HL-60 (cell line): ENCODE results near the gene POLR3E.

Experiments
- DNase-seq, 2 experiments: peaks; one replicate each; pipeline ENCODE4 v3.0.0-alpha.2; 2010 to 2020; ENCODE audit warnings: low read depth in 1 of 2, low spot score in 1 of 2
- H3K27ac ChIP-seq: fragments of 250-450 bp; sonication (Bioruptor Pico); replicated peaks from 2 replicates; pipeline ENCODE4 v1.5.1; 2020; ENCODE audit warnings: mild to moderate bottlenecking, moderate library complexity
- H3K27me3 ChIP-seq: fragments of 250-450 bp; sonication (Bioruptor Pico); 2 replicates; pipeline ENCODE4 v1.5.1; 2021; ENCODE audit warnings: mild to moderate bottlenecking, moderate library complexity; ENCODE audit not compliant: insufficient read depth, poor library complexity, severe bottlenecking
- H3K4me3 ChIP-seq: replicated peaks from 2 replicates; pipeline ENCODE4 v1.5.1; 2011; ENCODE audit warnings: mild to moderate bottlenecking, control low read depth, low read length; ENCODE audit not compliant: insufficient read depth
- CTCF ChIP-seq: IDR thresholded peaks from one replicate; pipeline ENCODE4 v1.5.1; 2011; ENCODE audit warnings: low read length, control low read depth, inconsistent platforms; ENCODE audit not compliant: insufficient read depth
- GABPA ChIP-seq: IDR thresholded peaks from 2 replicates; pipeline ENCODE4 v1.6.1; 2012; ENCODE audit warnings: low read depth
- POLR2AphosphoS5 ChIP-seq: IDR thresholded peaks from 2 replicates; pipeline ENCODE4 v1.6.1; 2012; ENCODE audit warnings: low read depth
- REST ChIP-seq: IDR thresholded peaks from 2 replicates; pipeline ENCODE4 v1.6.1; 2012; ENCODE audit warnings: low read depth; ENCODE audit not compliant: insufficient replicate concordance
- SPI1 ChIP-seq: IDR thresholded peaks from 2 replicates; pipeline ENCODE4 v1.6.1; 2012; ENCODE audit warnings: low read depth, mild to moderate bottlenecking, borderline replicate concordance

POLR3E gene

GRCh38 chr16:22337045-22337444 is 39.8 kb downstream of the POLR3E start:
- TF ChIP-seq SPI1: no peak
- no peak for TF ChIP-seq REST
- no peak for TF ChIP-seq GABPA
- no peak for TF ChIP-seq CTCF
- no peak for TF ChIP-seq POLR2AphosphoS5
- Histone ChIP-seq H3K4me3 (no peak overlapping the region), H3K27ac (no peak overlapping the region), H3K27me3 (no peaks in the 10 kb centered on the region)
- DNase-seq: no peak

GRCh38 chr16:22337849-22338635 is 40.8 kb downstream of the POLR3E start:
- Histone ChIP-seq H3K4me3 (no peak overlapping the region), H3K27ac (no peak overlapping the region), H3K27me3 (no peaks in the 10 kb centered on the region)
- TF ChIP-seq CTCF (no peak), REST (no peak)
- no peak for DNase-seq

GRCh38 chr16:22340945-22341344 is 43.7 kb downstream of the POLR3E start:
- no peak for TF ChIP-seq POLR2AphosphoS5
- no peak for TF ChIP-seq REST
- no peak for TF ChIP-seq CTCF
- TF ChIP-seq SPI1: no peak
- TF ChIP-seq GABPA: no peak
- DNase-seq: no peak
- Histone ChIP-seq H3K27me3 (no peaks in the 10 kb centered on the region), H3K4me3 (no peak overlapping the region), H3K27ac (no peak overlapping the region)
